Cardiac fibroblast (primary cell): Measurements from ENCODE around the gene CHST4.

Source experiments
- DNase-seq, 2 donors: peaks; one replicate each; pipeline versions ENCODE4 v3.0.0 to v3.0.0-alpha.2; 2010; ENCODE audit warnings: low read depth in 2 of 2
- H3K4me3 ChIP-seq, 2 donors: replicated peaks in 1 of 2; 1 replicate in 1 of 2; 2 replicates in 1 of 2; pipeline ENCODE4 v1.5.1; 2011; ENCODE audit warnings: low read depth in 2 of 2, low read length in 2 of 2, mild to moderate bottlenecking in 2 of 2, moderate library complexity in 1 of 2
- TF ChIP-seq, protein P1 (sequence below): IDR thresholded peaks from one replicate; pipeline ENCODE4 v1.5.1; 2011; ENCODE audit warnings: low read depth, mild to moderate bottlenecking, low read length, inconsistent platforms

The CHST4 gene

DNA sequence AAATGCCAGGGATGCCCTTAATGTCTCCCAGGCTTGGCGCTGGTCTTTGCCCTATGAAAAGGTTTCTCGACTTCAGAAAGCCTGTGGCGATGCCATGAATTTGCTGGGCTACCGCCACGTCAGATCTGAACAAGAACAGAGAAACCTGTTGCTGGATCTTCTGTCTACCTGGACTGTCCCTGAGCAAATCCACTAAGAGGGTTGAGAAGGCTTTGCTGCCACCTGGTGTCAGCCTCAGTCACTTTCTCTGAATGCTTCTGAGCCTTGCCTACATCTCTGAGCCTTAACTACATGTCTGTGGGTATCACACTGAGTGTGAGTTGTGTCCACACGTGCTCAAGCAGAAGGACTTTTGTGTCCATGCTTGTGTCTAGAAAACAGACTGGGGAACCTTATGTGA is 11.4 kb downstream of the CHST4 start:
- TF ChIP-seq, protein P1, sequence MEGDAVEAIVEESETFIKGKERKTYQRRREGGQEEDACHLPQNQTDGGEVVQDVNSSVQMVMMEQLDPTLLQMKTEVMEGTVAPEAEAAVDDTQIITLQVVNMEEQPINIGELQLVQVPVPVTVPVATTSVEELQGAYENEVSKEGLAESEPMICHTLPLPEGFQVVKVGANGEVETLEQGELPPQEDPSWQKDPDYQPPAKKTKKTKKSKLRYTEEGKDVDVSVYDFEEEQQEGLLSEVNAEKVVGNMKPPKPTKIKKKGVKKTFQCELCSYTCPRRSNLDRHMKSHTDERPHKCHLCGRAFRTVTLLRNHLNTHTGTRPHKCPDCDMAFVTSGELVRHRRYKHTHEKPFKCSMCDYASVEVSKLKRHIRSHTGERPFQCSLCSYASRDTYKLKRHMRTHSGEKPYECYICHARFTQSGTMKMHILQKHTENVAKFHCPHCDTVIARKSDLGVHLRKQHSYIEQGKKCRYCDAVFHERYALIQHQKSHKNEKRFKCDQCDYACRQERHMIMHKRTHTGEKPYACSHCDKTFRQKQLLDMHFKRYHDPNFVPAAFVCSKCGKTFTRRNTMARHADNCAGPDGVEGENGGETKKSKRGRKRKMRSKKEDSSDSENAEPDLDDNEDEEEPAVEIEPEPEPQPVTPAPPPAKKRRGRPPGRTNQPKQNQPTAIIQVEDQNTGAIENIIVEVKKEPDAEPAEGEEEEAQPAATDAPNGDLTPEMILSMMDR, result peak; percentile 70
- H3K4me3 ChIP-seq, result no peak overlapping the region
- DNase-seq, result peak; percentile 52 to 61

DNA sequence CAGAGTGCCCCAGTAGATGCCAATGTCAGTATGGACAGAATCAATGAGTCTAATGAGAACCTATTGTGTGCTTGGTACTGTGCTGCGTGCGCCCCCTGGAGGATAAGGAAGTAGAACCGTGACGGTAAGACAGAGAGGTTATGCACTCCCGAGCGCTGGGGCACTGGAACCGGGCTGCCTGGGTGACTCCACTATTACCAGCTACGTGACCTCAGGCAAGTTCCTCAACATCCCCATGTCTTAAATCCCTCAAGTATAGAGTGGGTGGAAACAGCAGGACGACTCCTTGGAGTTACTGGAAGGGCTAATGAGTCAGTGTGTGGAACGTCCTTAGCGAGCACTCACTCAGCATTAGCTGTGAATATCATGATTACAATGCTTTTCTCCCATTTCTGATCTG is 16.2 kb downstream of the CHST4 start:
- H3K4me3 ChIP-seq, result no peak overlapping the region
- DNase-seq, result peak; percentile 30 to 49
- TF ChIP-seq, protein P1, result peak; percentile 56

DNA sequence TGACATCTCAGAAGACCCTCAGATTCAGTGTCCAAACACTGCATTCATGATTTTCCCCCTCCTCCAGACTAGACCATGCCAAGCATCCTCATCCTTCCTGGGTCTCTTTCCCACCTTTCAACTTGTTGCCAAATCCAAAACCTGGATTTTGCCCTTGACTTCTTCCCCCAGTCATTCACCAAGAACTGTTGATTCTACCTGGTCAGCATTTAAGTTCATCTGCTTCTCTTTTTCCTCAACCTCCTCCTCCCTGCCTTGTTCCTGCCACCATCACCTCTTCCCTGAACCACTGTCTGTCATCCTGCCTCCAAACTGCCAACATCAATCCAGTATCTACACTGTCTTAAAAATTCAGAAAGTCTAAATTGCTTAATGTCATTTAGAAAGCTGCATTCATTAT is 20.9 kb downstream of the CHST4 start:
- H3K4me3 ChIP-seq, result no peak overlapping the region
- no peak for DNase-seq
- TF ChIP-seq, protein P1, result no peak

DNA sequence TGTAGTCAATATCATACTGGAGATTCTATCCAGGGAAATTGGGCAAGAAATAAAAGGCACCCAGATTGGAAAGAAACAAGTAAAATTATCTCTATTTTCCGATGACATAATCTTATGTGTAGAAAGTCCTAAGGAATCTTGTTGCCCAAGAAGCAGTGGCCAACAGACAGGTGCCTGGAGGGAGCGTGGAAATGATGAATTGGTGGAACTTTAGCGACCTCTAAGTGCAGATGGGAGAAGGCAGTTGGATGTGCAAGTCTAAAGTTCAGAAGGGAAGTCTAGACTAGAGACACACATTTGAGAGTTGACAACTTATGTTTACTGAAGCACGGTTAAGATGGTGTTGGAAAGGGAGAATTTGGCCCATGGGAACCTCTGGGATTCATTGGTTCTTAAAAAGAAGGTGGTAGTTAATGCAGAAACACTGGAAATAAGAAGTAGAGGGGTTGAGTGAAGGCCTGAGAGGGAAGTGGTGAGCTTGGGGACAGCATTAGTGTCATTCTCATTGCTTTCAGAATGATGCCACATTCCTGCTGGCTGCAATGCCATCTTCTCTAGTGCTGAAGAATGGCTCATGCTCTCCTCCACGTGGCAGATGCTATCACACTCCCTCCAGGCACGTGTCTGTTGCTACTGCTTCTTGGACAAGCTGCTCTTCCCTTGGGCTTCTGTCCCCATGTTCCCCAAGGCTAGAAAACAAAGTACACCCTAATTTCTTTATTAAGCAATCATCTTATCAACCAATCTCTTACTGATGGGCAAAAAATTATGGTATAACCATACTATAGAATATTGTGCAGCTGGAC is 26.7 kb downstream of the CHST4 start:
- no peak overlapping the region for H3K4me3 ChIP-seq
- DNase-seq, result no peak
- TF ChIP-seq, protein P1, result no peak

DNA sequence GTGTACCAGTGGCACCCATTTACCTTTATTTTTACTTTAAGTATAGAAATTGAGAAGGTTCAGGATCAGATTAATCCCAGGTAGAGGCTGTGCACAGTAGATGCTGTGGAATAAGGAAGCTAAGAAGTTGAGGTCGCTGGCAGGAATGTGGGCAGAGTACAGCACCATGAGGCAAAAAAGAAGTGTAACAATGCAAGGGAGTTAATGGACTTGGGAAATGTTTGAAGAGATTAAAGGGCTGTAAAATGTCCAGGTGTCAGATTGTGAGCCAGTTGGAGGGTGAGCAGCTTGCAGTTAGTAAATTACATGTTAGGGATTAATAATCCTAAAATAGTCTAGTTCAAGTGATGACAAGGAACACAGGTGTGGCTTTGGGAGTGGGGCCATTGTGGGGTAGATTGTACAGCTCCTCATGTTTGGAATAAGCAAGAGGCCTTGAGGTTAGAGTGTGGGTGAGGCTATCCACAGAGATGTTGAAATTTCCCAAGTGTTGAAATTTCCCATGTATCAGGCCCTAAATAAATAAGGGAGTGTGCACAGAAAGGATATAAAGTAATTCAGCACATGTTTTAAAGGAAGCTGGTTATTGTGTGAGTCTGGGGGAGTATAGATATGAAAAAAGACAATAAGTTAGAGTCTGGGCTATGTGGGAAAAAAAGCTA is 29.1 kb downstream of the CHST4 start:
- DNase-seq, result peak; percentile 8 to 48
- TF ChIP-seq, protein P1, result no peak
- H3K4me3 ChIP-seq, result no peak overlapping the region

DNA sequence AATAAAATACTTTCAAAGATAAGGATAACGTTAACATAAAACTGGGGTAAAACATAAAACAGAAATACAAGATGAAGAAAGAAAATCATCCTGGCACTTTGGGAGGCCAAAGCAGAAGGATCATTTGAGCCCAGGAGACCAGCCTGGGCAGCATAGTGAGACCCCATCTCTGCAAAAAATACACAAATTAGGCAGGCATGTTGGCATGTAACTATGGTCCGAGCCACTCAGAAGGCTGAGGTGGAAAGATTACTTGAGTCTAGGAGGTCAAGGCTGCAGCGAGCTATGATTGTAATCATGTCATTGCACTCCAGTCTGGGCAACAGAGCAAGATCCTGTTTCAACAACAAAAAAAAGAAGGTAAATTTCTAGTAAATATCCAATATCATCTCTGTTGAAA is 31.1 kb downstream of the CHST4 start:
- H3K4me3 ChIP-seq, result no peak overlapping the region
- TF ChIP-seq, protein P1, result no peak
- DNase-seq, result no peak
